Gastroesophageal sphincter (tissue), 4 donors: Measurements from ENCODE around the gene DDX1. TPM values are rescaled to one million over a fixed set of nuclear protein-coding genes. Genes with fewer than 3 reads are reported as not detected.
A peak's percentile ranks its signal among the peaks of the same experiment; 100 is the strongest.

Source experiments
- ATAC-seq: fragments of 150-250 bp; one replicate; pipeline ENCODE4 v1.9.1; 2016; ENCODE audit warnings: mild to moderate bottlenecking, moderate library complexity
- H3K27ac ChIP-seq, 4 donors: fragments of 200-600 bp; sonication (generic) in 3 of 4; 1 replicate in 3 of 4; 2 replicates in 1 of 4; pipeline ENCODE4 v1.5.1; 2016 to 2019
- H3K27me3 ChIP-seq: fragments of 200-600 bp; sonication (generic); one replicate; pipeline ENCODE4 v1.5.1; 2019
- H3K36me3 ChIP-seq, 2 donors: fragments of 200-600 bp; sonication (generic); one replicate each; pipeline ENCODE4 v1.5.1; 2019; ENCODE audit warnings: control low read depth in 1 of 2
- H3K4me1 ChIP-seq, 3 donors: fragments of 200-600 bp; sonication (generic); 1 replicate in 2 of 3; 2 replicates in 1 of 3; pipeline ENCODE4 v1.5.1; 2016 to 2019; ENCODE audit warnings: control low read depth in 2 of 3
- H3K4me3 ChIP-seq, 2 donors: fragments of 200-600 bp; sonication (generic); one replicate each; pipeline ENCODE4 v1.5.1; 2019; ENCODE audit warnings: mild to moderate bottlenecking in 1 of 2, moderate library complexity in 1 of 2
- H3K9me3 ChIP-seq, 3 donors: fragments of 200-600 bp; sonication (generic); one replicate each; pipeline ENCODE4 v1.5.1; 2017 to 2019; ENCODE audit warnings: control low read depth in 2 of 3
- EP300 ChIP-seq: sonication (generic); formaldehyde crosslinking; IDR thresholded peaks from one replicate; pipeline ENCODE4 v1.6.1; 2017; ENCODE audit warnings: antibody characterized with exemption, mild to moderate bottlenecking
- POLR2A ChIP-seq, 2 donors: fragments of 450-650 bp; IDR thresholded peaks; one replicate each; pipeline ENCODE4 v1.6.1; 2017; ENCODE audit warnings: antibody characterized with exemption in 2 of 2, mild to moderate bottlenecking in 2 of 2, moderate library complexity in 1 of 2
- POLR2AphosphoS5 ChIP-seq: sonication (generic); formaldehyde crosslinking; IDR thresholded peaks from one replicate; pipeline ENCODE4 v1.6.1; 2017; ENCODE audit warnings: antibody characterized with exemption
- whole genome bisulfite sequencing, 2 donors: methylation state at CpG; one replicate each; pipeline ENCODE4 v1.1.5; 2018; ENCODE audit warnings: low coverage in 1 of 2; 5-methylcytosine and 5-hydroxymethylcytosine counted together
- total RNA-seq, 4 donors: library from RNA; depleted of rRNA; stranded (reverse); fragments of >200 nt; gene quantifications; one replicate each; pipeline ENCODE4 v1.1.0, GENCODE V29; 2016
- TF ChIP-seq, protein P1 (sequence below), 4 experiments: fragments of 200-600 bp in 2 of 4; fragments of 450-650 bp in 2 of 4; sonication (generic) in 1 of 4; IDR thresholded peaks; one replicate each; pipeline ENCODE4 v1.5.1; 2017 to 2019; ENCODE audit warnings: antibody characterized with exemption in 4 of 4, mild to moderate bottlenecking in 2 of 4, moderate library complexity in 2 of 4

Gene DDX1
- total RNA-seq, 4 donors from 2014 or later = 66.7 to 88.9 (median 67.4) TPM

DNA sequence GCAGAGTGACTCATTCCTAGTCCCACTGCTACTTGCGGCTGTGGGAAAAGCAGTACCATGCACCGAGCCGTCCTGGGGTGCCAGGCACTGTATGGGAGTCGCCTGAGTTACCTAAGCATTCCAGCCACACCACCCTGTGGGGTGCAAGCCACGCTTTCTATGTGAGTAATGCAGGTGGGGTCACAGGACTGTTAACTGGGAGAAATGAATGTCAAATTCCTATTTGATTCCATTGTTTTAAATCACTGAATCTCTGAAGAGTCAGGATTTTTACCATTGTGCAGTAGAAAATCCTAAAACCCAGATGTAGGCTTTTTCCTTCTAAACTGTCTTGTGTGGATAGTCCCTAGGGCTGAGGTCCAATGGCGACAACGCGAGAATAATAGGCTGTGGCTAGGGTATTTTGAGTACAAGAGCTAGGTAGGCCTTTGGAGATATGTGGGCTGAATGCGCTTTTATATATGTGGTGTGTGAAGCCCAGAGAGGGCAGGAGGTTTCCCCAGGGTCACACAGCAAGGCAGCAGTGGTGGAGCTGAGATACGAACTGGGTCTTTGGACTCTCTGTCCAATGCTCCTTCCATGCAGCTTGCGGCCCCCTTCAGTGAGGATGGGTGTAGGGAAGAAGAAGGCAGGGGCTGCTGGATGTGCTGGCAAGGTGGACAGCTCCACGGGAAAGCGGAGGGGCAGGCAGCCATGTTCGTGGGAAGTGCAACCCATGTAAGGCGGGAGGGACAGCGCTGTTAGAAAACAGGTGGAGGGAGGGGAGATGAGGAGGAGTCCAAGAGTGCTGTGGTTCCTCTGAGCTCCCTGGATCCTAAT is 83.2 kb downstream of the DDX1 start:
- Histone ChIP-seq H3K4me1 (peaks cover 0 to 7% (median 0%) of the 10 kb centered on the region in 3 donors), H3K36me3 (no peaks in the 10 kb centered on the region), H3K27me3 (peaks cover 4% of the 10 kb centered on the region), H3K27ac (no peak overlapping the region), H3K4me3 (no peak overlapping the region), H3K9me3 (no peaks in the 10 kb centered on the region)
- ATAC-seq = peak; percentile 28
- WGBS, 2 donors = 90 to 92% methylated on average over 11 to 13 of the region's 16 CpGs
- no peak for TF ChIP-seq POLR2A (IDR thresholded peaks at IDR 0.05)
- TF ChIP-seq EP300 = no peak
- TF ChIP-seq POLR2AphosphoS5 = no peak
- TF ChIP-seq, protein P1, sequence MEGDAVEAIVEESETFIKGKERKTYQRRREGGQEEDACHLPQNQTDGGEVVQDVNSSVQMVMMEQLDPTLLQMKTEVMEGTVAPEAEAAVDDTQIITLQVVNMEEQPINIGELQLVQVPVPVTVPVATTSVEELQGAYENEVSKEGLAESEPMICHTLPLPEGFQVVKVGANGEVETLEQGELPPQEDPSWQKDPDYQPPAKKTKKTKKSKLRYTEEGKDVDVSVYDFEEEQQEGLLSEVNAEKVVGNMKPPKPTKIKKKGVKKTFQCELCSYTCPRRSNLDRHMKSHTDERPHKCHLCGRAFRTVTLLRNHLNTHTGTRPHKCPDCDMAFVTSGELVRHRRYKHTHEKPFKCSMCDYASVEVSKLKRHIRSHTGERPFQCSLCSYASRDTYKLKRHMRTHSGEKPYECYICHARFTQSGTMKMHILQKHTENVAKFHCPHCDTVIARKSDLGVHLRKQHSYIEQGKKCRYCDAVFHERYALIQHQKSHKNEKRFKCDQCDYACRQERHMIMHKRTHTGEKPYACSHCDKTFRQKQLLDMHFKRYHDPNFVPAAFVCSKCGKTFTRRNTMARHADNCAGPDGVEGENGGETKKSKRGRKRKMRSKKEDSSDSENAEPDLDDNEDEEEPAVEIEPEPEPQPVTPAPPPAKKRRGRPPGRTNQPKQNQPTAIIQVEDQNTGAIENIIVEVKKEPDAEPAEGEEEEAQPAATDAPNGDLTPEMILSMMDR (IDR thresholded peaks at IDR 0.05) = no peak

DNA sequence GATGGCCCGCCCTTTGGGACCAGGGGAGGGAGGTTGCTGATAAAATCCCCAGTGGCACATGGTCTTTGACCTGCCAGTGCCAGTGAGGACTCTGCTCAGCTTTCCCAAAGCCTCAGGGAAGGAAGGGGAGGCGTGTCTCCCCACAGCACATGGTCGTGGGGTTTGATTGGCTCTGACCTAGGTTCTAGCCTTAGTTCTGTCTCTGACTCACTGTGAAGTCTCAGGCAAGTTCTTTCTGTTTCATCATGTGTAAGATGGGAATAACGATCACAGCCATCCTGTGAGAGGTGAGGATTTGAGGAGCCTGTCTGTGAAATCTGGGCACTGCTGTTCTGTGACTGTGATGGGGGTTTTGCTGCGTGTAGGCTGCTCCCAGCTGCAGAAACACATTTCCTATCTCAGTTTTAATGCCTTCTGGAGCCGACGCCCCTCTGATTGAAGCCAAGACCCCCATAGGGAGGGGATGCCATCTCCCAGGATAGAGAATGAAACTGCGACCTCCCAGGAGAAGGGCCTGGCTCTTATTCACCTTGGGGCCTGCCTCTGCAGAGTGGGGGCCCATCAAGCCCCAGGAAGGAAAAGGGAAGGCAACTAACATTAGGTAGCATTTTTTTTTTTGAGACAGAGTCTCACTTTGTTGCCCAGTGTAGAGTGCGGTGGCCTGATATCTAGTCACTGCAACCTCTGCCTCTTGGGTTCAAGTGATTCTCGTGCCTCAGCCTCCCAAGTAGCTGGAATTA is 84.0 kb downstream of the DDX1 start:
- TF ChIP-seq POLR2A (IDR thresholded peaks at IDR 0.05) (no peak), POLR2AphosphoS5 (no peak), EP300 (no peak)
- TF ChIP-seq, protein P1 (IDR thresholded peaks at IDR 0.05) = no peak
- Histone ChIP-seq H3K4me3 (no peak overlapping the region), H3K27me3 (peaks cover 4% of the 10 kb centered on the region), H3K9me3 (no peaks in the 10 kb centered on the region), H3K36me3 (no peaks in the 10 kb centered on the region), H3K4me1 (peaks cover 0 to 7% (median 0%) of the 10 kb centered on the region in 3 donors), H3K27ac (no peak overlapping the region)
- peak; percentile 28 for ATAC-seq
- WGBS, 2 donors = 90 to 93% methylated on average over 3 to 5 of the region's 10 CpGs

DNA sequence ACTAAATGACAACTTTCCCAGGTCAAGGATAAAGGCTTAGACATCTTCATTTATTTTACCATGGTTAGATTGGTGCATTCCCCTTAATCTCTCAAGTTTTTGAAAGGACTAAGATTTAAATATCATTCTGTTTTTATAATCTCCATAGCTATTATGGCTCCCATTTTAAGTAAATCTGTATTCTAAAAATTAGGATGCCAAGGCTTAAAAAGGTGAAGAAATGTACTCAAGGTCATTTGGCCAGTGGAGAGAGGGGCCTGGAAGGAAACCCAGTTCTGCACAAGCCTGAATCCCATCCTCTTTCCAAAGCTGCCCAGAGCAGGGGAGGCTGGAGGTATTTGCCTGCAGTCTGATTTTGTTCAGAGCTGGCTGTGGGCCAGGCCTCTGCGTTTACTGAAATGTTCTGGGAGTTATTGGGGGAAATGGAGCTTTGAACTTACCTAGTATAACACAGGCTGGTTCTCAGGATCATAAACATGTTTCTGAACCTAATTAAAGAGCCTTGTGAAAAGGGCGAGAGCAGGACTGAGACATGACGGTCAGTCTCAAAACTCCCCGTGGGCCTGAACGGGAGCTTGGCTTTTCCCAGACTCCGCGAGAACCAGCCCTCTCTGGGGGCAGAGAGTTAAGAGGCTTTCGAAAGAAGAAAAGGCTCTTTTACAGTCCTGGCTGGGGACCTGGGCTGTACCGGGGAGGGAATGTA is 85.6 kb downstream of the DDX1 start:
- Histone ChIP-seq H3K27ac (no peak overlapping the region), H3K36me3 (no peaks in the 10 kb centered on the region), H3K27me3 (no peaks in the 10 kb centered on the region), H3K4me1 (peaks cover 0 to 7% (median 0%) of the 10 kb centered on the region in 3 donors), H3K9me3 (no peaks in the 10 kb centered on the region), H3K4me3 (no peak overlapping the region)
- ATAC-seq = no peak
- TF ChIP-seq, protein P1 (IDR thresholded peaks at IDR 0.05) = no peak
- TF ChIP-seq POLR2A (IDR thresholded peaks at IDR 0.05) (no peak), EP300 (no peak)
- 50 to 60% methylated on average over 2 of the region's 9 CpGs for WGBS, 2 donors

DNA sequence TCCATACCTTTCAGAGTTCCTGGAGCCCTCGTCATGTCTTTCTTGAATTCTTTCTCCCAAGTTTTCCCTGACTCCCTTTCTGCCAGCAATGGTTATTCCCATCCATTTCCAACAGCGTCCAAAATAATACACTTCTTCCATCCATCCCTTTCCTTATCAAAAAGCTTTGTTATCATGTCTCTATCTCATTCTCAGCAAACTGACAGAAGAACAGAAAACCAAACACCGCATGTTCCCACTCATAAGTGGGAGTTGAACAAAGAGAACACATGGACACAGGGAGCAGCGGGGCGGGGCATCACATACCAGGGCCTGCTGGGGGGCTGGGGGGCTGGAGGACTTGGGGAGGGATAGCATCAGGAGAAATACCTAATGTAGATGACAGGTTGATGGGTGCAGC is 86.7 kb downstream of the DDX1 start:
- H3K9me3 ChIP-seq = no peaks in the 10 kb centered on the region
- no peak overlapping the region for H3K27ac ChIP-seq
- TF ChIP-seq POLR2A (IDR thresholded peaks at IDR 0.05) = no peak
- no peak for TF ChIP-seq POLR2AphosphoS5
- TF ChIP-seq EP300 = no peak
- TF ChIP-seq, protein P1 (IDR thresholded peaks at IDR 0.05) = no peak
- H3K4me1 ChIP-seq = peaks cover 0 to 7% (median 0%) of the 10 kb centered on the region in 3 donors
- no peaks in the 10 kb centered on the region for H3K36me3 ChIP-seq
- WGBS, 2 donors = 100% methylated on average over 1 of the region's 5 CpGs
- no peak for ATAC-seq
- H3K4me3 ChIP-seq = no peak overlapping the region
- no peaks in the 10 kb centered on the region for H3K27me3 ChIP-seq
